GM18499 (cell line): Measurements from ENCODE around the gene HOXA6.

ENCODE experiments used
- ATAC-seq: cut with Tn5 transposase; IDR thresholded peaks from one replicate; pipeline ENCODE4 v1.9.1; 2021; ENCODE audit warnings: moderate number of reproducible peaks; ENCODE audit not compliant: insufficient read depth, unreplicated experiment

The HOXA6 gene

DNA sequence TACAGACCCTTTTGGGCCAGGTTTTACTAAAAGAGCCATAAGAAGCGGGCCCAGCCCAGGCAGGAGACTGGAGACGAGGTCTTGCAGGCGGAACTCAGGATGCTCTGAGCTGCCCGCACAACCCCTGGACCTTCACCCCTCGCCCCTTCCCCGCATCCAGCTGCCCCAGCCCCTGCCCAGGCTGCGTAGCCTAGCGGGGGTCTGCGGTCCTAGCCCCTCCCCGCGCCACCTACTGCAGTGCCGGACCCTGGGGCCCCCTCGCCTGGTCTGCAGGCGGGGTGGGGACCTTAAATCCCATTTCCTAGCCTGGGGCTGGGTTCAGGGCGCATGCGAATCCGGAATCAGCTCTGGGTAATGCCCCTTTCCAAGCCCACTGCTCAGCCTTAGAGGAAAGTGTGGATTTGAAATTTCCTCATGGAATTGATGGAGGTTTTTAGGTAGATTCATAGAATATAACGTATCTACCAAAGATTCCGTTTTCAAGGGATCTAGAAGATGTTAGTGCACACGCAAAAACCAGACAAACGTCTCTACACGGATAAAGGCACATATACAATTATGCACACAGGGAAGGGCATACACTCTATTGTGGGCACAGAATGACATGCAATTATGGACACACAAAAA is 5.4 kb upstream of the HOXA6 start:
- ATAC-seq, result no peak

GRCh38 chr7:27151931-27152815 is 4.6 kb upstream of the HOXA6 start, which contains the start of gene HOXA3:
Gene HOXA3 (minus strand): TSS chr7:27152583. CDS start chr7:27110640, 41,943 bp downstream.
- ATAC-seq, result no peak

GRCh38 chr7:27151341-27151930 is 3.9 kb upstream of the HOXA6 start:
- ATAC-seq, result no peak

DNA sequence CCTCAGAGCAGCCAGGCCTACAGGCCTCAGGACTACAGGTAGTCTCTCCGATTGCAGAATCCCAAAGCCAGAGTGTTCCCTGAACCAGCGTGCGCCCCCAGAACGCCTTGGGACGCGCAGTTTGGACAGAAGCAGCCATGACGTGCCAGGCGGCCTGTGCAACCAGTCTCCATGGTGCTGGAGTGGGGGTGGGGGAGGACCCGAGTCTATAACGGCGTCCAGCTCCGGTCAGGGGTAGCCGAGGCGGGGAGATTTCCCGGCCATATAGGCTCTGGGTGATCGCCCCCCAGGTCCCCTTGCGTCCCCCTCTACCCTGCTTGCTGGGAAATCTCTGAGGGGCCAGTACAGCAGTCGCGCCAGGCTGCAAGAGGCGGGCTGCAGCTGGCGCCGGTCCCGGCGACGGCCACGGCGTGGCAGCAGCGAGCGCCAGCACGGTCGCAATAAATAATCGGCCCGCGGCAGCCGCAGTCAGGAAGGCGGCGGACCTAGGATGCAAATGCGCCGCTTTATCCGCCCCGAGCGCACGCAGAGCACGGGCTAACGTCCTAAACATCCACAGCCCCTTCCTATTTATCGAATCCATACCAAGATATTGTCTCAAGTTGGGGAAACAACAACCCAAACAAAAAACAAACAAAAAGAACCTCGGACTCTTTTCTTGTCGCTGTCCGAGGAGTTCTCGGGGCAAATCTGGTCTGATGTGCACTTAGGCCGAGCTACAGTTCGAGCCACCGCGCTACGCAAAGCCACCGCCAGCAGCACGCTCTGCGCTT is 3.2 kb upstream of the HOXA6 start:
- ATAC-seq, result no peak

DNA sequence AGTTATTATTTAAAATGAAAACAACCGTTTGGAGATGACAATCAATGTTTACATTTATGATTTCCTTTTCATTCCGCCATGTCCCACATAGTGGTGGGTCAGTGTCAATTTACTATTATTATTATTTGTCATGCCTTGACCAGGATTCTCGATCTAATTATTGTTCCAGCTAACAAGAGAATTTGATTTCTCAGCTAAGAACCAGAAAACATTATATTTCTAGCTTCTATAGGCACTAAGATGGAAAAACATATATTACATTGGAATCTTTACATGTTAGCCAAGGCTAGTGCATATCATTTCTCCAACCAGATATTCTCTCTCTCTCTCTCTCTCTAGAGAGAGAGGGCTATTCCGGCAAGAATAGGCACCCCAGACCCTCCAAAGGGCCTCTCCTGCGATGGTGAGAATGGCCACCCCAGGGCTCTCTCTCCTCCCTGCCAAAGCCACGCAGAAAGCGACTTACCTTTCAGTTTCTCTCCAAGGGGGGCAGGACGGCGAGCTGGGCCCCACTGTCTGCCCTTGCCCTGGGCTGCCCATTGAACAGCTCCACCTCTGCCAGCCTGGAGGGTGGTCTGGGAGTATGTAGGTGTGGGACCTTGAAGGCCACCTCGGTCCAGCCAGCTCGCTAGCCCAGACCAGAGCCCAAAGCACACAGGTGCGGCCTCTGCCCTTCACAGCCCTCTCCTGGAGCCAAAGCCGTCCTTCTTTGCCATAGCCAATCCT is 2.4 kb upstream of the HOXA6 start:
- no peak for ATAC-seq

DNA sequence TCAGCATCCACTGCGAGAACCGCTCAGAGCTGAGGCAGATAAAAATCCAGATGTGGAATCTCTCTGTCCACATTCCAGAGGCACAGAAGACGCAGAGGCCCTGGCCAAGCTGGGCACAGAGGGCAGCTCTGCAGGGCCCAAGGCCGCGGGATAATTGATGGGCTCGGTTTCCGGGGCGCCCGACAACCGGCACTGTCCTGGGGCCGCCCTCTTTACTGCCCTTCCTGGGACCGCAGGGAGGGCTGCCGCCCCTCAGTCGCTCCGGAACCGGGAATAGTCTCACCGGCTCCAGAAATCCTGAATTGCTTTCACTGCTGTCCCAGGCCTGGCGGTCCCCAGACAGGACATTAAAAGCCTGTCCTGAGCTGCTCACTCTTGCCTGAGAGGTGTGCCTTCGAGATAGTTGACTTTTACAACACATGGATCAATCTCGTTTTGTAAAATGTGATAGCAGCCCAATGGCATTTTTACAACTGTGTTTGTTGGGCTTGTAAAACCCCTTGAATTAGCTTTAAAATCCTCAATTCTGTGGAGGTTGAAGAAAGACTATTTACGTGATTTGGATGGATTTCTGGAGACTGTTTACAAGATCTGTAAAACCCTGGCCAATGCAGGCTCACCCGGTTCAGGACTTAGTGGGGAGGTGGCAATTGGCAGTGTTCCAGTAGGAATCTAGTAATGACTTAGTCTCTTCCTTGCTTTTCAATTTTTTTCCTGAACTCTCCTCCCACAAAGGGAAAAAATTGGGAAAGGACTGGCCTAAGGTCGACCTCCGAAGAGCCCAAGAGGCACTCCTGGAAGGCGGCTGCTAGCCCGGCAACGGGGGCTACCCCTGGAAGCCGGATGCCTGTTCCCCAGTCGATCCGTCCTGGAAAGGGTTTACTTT is 1.4 kb upstream of the HOXA6 start:
- ATAC-seq, result no peak

GRCh38 chr7:27148031-27148755 is 619 bp upstream of the HOXA6 start:
- no peak for ATAC-seq

DNA sequence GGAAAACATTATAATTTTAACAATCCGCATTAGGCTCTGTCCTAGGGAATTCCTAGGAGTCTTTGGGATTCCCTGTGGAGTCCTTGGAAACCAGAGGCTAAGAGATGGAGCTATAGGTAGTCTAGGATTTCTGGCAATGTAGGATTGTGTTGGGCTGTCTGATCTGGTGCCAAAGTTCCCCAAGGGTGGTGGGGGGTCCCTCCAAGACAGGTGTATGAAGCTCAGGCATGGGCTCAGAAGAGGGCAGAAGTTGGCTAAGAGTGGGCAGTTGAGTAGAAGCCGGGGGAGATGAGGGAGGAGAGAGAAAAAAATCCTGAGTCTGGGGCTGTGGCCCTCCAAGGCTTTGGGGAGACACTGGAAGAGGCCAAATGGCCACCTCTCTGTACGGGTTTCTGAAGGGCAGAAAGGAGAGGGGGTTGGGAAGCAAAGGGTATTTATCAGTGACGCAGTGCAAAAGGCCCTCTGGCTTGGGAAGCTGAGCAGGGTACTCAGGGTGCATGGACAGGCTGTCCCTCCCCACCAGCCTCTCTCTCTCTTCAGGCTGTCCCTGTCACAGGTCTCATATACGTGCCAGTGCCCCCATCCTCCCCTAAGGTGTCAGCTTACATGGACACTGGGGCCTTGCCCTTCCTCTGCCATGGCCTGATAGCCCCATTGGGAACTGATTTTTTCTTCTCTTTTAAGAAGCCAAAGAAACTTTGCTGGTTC is 929 bp downstream of the HOXA6 start:
- no peak for ATAC-seq

GRCh38 chr7:27145914-27146412 is 1.6 kb downstream of the HOXA6 start:
- ATAC-seq, result no peak

- no peak for ATAC-seq
Observed at GRCh38 chr7:27145165-27145913, 2.2 kb downstream of the HOXA6 start.

- ATAC-seq, result no peak
Observed at GRCh38 chr7:27144781-27145164, 2.8 kb downstream of the HOXA6 start.

DNA sequence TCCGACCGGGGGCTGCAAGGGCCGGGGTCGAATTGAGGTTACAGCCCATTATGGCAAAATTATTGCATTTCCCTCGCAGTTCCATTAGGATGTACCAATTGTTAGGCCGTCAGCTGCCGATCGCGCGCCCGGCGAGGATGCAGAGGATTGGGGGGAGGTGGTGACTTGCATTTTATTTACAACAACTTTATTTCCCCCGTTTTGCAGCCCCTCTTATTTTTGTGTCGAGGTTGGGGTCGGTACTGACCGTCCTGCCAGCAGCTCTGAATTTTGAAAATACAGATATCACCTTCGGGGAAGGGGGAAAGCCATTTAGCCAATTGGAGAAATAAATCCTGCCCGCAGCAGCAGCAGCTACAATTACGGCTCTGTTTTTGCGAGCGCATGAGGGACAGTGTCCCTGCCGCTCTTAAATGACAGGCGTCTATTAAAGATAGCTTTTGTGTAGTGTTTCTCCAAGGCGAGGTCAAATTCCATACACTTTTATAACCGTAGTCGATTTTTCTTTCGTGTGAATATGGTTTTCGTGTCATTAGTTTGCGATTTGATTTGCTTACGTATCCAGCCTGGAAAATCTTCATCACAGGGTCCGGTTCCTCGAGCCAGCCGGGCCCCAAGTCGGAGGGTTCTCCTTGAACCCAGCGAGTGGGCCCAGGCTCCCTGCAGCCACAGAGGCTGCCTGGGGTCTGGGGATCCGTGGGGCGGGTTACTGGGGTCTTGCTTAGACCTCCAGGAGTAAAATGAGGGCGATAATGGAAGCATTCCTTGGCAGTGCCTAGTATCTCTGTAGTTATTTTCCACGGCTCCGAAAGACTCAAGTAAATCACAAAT is 3.4 kb downstream of the HOXA6 start:
- no peak for ATAC-seq

DNA sequence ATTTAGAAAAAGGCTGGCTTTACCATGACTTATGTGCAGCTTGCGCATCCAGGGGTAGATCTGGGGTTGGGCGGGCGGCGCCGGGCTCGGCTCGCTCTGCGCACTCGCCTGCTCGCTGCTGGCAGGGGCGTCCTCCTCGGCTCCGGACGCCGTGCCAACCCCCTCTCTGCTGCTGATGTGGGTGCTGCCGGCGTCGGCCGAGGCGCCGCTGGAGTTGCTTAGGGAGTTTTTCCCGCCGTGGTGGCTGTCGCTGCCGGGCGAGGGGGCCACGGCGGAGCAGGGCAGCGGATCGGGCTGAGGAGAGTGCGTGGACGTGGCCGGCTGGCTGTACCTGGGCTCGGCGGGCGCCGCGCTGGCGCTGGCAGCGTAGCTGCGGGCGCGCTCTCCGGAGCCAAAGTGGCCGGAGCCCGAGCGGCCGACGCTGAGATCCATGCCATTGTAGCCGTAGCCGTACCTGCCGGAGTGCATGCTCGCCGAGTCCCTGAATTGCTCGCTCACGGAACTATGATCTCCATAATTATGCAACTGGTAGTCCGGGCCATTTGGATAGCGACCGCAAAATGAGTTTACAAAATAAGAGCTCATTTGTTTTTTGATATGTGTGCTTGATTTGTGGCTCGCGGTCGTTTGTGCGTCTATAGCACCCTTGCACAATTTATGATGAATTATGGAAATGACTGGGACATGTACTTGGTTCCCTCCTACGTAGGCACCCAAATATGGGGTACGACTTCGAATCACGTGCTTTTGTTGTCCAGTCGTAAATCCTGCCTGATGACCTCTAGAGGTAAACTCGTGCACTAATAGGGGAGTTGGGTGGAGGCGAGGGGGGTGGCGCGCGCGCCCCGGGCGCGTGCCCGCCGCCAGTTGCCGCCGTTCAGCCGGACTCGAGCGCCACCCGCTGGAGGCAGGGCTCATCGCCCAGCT is 4.3 kb downstream of the HOXA6 start, which contains the start of gene HOXA5:
Gene HOXA5, minus strand, starts transcription at position 659 of the 927 bp plus-strand sequence. Its CDS starts 74 bp downstream, at position 585.
- no peak for ATAC-seq

- ATAC-seq, result no peak
Observed at GRCh38 chr7:27142580-27143022, 5.0 kb downstream of the HOXA6 start.
